ENCODE measurements around the gene SLC7A6.

DNA sequence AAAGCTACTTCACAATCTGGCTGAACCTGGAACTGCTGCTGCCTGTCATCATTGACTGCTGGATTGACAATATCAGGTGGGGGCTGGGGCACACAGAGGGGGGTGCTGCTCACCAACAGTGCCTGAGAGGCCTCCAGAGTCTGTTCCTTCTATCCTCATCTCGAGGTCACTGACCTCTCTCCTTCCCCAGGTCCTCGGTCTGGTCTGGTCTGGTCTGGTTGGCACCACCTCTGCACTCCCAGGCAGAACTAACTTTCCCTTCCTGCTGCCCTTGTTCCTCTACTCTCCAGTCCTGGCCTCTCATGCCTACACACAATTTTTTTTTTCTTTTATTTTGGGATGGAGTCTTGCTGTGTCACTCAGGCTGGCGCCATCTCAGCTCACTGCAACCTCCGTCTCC is 15.0 kb upstream of the SLC7A6 start:
- no peak for TF ChIP-seq CTCF (IDR thresholded peaks at IDR 0.05)
- no peak for TF ChIP-seq POLR2A (IDR thresholded peaks at IDR 0.05)

Data from uterus (tissue), 2 donors.